CD4-positive, alpha-beta T cell treated with Interleukin-1 beta for 1 hour (primary cell): ENCODE results near the gene CERS6.

Experiments used
- DNase-seq, 2 donors: peaks; one replicate each; pipeline ENCODE4 v3.0.0-alpha.2; 2020 to 2022

Gene CERS6

DNA sequence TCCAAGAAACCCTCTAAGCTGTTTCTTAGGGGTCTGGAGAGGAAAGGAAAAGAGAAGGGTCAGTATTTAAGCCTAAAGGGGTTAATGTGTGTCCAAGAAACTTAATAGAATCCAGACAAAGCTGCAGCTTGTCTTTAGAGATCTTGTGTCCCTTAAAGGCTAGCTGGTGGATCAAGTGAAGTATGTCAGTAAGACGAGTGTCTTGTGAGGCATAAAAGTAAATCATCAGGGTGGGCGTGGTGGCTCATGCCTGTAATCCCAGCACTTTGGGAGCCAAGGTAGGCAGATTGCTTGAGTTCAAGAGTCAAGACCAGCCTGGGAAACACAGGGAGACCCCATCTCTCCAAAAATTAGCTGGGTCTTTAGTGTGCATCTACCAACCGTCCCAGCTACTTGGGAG, 47.8 kb downstream of the CERS6 start:
- DNase-seq: no peak

DNA sequence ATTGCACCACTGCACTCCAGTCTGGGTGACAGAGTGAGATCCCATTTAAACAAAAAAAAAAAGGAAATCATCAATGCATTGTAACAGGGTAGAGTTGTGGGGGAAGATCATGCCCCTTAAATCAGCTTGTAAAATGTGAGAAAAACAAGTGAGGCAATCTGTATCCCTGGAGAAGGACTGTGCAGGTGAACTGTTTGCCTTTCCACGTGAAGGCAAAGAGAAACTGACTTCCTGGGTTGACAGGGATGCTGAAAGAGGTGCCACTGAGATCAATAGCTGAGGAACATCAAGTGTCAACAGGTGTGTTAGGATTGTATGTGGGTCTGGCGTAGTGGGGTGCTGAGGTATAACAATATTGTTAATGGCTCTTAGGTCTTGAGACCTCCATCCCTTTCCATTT, 48.3 kb downstream of the CERS6 start:
- no peak for DNase-seq

DNA sequence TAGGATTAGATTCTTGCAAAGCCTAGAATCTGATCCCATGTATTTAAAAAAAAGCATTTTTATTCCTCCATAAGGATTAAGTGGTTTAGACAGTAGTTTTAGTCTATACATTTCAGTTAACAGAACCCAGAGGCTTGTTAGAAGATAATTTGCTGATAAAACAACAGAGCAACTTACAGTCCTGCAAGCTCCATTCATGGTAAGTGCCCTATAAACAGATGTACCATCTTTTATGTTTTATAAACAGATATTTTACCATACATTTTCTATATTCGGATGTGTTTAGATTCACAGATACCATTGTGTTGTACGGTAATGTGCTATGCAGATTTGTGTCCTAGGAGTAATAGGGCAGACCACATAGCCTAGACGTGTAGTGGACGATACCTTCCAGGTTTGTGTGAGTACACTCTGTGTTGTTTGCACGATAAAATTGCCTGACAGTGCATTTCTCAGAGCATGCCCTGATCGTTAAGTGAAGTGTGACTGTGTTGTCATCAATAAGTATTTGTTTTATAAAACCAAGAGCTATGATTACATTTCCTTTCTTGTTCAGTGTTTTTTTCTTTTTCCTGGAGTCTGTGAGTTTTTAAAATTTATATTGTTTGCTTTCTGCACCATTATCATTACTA, 54.2 kb downstream of the CERS6 start:
- no peak for DNase-seq

DNA sequence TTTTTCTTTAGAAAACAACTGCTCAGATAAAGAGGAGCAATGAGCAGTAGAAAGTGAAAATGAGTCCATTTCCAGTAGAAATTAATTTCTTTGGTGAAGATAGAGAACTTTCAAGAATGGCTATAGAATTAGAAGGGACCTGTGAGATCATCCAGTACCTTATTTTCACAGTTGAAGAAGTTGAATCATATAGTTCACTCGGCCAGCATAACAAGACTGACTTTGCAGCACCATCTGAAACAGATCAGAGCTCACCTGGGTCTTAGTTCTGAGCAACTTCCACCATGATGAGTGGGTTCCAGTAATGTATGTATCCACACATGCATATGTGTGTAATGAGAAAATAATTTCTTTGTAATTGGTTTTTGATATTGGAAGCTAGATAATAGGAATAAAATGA, 58.6 kb downstream of the CERS6 start:
- DNase-seq: no peak

DNA sequence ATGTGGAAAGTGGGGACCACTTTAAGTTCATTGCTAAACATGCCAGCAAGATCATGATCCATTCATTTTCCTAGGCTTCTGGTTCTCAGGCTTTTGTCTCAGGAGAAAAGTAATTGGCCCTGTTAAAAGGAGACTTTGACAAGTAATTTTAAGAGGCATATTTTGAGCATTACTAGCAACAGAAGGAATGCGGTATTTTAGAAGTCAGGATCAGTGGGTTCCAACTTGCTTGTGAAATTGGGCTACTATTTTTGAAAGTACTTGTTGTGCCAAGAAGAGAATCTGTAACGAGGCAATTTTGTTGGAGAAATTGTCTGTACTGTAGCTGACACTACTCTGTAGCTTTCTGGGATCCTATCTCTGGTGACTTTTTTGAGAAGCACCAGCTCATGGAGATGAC, 59.4 kb downstream of the CERS6 start:
- DNase-seq: no peak

DNA sequence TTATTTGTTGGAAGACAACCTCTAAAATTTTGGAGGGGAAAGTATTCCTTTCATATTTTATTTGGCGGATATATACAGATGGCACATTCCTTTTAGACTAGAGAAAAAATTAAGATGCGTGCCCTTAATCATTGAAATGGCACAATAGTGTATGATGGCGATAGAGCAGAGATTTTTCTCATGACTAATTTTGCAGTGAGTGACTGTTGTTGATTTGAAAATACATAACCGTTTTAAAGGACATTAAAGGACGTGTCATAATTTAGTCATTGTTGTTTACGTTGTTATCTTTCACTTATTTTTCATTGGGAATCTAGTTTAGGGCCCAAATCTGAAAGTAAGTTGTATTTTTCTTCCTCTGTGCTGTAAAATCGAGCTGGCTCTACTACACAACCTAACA, 61.7 kb downstream of the CERS6 start:
- DNase-seq: no peak

DNA sequence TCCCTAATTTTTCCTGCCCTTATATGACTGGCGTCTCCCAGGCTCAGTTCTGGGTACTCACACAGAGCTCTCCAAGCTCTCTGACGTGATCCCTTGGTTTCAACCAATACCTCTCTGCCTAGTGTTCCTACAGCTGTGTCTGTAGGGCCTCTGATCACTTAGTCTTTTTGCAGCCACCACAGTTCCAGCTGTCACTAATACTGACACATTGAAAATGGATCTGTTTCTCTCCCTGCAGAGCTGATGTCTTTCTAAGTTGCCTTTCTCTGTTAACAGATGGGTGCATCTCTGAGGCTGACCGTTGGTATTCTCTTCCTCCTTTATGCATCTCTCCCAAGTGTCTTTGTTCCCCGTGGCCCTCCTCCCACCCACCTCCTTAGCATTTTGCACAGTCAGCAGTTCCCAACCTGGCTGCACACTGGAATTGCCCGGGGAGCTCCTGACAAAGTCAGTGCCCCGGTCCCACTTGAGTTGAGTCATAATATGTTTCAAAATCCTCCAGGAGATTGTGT, 62.5 kb downstream of the CERS6 start:
- DNase-seq: no peak

DNA sequence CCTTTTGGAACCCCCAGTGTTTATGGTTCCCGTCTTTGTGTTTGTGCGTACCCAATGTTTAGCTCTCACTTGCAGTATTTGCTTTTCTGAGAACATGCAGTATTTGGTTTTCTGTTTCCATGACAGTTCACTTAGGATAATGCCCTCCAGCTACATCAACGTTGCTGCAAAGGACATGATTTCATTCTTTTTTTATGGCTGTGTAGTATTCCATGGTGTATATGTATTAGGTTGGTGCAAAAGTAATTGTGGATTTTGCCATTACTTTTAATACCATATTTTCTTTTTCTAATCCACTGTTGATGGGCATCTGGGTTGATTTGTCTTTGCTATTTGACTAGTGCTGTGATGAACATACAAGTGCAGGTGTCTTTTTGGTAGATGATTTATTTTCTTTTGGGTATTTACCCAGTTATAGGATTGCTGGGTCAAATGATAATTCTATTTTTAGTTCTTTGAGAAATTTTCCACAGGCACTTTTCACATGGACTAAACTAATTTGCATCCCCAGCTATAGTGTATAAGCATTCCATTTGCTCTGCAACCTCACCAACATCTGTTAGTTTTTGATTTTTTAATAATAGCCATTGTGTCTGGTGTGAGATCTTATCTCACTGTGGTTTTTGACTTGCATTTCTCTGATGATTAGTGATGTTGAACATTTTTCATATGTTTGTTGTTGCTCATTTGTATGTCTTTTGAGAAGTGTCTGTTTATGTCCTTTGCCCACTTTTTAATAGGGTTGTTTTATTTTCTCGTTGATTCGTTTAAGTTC, 63.6 kb downstream of the CERS6 start:
- no peak for DNase-seq

DNA sequence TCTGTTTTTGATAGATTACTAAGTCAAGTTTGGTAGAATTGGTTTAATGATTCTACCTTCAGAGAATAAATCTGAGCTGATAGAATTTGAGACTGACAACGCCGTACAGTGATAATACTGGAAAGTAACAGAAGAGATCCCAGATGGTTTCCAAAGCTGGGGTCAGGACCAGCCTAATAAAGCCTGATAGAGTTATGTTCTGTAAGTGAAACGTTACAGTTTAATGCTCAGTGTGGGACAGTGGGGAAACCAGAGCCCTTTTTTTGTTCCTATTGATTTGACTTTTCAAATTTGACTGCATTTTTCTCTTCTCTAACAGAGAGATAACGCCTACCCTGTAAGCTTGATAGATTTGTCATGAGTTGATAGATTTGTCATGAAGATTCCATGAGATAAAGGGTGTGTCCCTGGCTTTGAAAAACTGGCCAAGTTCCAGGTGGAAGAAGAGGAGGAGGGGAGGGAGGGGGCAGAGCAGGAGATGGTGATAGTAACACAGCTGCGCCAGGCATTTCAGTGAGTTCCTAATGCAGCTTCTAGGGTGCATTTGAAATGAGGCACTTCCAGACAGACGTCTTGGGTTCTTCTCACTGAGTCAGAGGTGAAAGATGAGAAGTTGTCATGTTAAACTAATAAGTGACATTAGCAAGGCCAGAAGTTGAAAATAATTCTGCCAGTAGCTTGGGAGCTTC, 65.1 kb downstream of the CERS6 start:
- no peak for DNase-seq

DNA sequence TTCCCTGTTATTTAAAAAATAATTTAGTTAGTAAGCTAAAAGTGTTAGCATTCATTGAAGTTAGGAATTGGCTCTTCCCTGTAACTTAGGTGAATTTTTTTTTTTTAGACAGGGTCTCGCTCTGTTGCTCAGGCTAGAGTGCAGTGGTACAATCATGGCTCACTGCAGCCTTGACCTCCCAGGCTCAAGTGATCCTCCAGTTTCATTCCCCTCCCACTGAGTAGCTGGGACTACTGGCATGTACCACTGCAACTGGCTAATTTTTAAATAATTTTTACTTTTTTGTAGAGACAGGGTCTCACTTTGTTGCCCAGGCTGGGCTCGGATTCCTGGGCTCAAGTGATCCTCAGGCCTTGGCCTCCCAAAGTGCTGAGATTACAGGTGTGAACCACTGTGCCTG, 66.4 kb downstream of the CERS6 start:
- no peak for DNase-seq

DNA sequence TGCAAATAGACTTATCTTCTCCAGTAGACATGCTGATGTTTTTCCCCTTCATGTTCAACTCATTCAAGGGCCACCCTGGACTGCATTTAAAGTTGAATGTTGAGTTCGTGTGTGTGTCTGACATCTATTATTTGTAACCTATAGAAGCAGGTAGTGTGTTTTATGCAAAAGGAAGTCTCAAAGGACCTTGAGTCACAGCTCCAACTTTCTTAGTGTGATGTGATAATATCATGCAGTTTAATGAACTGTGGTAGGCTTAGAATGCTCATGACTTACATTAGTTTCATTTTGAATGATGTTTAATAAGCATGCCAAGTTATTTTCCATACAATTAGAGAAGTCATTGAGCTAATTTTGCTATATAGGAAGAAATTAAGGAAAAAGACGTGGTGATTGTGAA, 67.9 kb downstream of the CERS6 start:
- DNase-seq: no peak

DNA sequence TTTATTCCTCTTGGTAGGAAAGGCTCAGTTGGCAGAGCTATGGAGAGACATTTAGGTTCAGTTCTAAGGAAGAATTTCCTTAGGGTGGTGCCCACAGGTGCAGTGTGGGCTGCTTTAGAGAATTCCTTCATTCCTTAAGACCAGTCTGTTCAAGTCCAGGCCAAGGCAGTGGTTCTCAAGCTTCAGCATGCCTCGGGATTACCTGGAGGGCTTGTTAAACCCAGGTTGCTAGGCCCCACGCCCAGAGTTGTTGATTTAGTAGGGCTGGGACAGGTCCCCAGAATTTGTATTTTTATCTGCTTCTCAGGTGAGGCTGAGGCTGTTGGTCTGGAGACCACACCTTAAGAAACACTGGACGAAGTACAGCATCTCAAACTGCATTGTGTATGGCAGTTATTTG, 68.9 kb downstream of the CERS6 start:
- DNase-seq: no peak

DNA sequence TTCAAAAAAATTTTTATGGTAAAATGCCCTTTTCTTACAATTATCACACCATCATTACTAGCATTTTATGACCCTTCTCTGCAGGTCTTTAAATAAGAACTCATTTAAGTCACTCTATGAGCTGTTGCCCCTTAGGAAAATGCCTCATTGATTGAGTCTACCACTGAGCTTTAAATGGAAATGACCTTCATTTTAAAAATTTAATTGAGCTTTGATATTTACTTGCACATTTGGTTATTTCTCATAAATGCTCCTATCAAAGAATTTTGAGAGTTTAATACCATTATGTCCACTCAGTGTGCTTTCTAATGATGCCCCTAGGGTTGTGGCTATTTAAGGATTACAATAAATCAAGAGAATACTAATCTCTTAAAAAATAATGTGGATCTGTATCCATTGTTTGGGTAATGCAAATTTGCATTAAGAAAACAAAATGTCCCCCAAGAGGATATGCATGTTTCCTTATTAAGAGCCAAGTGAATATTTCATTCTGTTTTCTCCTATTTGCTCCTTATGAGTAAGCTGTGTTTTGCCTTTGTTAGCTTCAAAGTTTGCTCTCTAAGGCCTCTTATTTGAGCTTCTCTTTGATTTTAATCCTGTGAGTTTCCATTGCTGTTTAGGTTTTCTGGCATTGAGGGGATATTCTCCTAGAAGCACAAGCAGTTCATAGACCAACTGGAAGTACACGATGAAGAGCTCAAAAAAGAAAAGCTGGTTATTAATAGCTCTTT, 69.8 kb downstream of the CERS6 start:
- no peak for DNase-seq

DNA sequence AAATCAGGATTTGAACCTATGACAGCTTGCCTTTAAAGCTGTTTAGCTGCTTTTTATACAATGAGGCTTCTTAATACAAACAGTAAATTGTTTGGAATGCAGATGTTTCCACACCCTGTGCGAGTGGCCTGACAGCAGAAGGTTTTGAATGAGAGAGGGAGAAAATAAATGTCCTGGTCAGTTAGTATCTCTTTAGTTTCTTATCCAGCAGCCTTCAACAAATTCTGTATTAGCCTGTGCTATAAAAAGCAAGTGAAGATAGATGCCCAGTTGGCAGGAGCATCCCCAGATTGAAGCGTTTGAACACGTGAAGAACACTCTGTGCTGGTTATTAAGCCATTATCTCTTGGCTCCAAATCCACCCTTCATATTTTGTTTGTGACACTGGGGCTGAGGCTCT, 70.6 kb downstream of the CERS6 start:
- DNase-seq: no peak

DNA sequence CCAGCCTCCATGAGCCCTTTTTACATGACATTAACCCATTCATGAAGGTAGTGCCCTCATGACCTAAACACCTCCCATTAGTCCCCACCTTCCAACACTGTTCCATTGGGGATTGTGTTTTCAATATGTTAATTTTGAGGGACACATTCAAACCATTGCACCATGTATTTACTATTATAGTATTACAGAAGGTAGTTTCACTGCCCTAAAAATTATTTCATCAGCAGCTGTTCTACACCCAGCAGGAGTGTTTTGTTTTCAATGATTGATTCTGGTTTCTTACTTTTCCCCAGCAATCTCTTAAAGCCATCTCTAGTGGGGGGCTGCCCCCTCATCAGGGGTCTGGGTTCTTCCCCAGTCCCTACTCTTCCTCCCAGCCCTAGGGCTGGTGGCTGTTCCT, 71.9 kb downstream of the CERS6 start:
- DNase-seq: no peak

DNA sequence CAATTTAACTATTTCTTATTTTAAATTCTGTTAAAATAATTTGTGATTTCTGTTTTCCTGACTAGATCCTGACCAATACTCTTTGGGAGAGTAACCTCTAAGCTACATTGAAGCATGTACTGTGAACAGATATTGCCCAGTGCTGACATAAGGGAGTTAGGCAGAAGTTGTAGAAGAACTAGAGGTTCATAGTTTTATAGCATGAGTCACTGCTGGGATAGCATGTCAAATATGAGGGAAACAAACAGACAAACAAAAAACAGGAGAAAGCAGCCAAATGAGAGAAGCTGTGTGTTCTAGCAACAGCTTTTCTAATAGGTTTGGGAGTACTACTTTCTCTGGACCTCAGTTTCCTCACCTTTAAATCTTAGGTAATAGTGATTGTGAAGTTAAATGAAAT, 72.4 kb downstream of the CERS6 start:
- no peak for DNase-seq

DNA sequence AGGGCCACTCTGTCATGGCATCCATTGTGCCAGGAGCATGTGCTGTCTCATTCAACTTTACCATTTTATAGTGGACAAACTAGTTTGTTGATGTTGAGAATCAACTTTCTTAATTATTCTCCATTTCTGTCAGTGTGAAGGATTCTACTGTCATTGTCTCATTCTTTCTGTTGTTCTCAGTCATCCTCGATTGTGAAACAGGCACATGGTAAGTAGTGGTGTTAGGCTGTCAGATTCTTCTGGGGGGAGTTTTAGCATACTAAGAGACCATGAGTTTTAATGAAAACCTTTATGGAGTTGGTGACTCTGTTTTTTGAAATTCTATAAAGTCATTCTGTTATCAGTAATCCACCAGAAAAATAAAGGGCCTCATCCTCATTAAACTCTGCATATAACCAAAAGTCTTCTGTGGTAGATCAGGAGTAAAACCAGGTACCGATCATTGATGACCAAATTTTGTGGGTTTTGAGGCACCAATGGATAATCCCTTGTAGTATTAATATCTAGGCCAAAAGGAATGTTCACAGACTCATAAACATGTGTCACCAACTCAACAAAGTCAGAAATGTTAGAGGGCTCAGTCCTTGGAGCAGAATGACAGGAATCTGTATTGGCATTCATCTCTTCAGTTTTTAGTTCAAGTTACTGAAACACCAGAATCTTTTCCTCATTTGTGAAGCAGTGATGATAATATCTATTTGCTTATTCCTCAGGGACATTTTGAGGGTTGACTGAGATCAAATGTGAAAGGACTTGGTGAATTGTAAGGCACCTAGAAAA, 73.2 kb downstream of the CERS6 start:
- no peak for DNase-seq

DNA sequence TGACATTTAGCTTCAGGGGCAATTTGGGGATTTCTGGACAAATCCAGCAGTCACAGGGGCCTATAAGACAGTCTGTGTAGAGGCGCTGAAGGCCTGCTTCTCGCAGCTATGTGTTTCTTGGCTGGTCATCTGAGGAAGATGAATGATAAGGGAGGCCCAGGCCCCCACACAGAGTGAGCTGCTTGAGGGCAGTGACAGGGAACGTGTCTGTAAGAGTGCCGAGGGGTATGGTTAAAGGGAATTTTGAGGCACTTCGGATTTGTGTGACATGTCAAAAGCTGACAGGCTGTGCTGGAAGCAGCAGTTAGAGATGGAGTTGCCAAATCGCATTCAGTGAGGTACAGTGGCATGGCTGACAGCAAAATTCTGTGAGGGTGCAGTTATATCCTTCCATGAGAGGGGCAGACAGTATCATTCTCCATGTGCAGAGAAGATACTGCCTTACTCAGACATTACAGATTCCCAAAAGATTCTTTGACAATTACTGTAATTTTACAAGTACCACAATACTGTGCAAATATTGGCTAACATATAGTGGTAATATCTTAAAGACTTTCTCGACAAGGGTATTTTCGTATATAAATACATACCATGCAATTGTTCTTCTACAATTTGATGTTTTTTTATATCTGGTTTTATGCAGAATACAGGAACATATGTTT, 74.0 kb downstream of the CERS6 start:
- no peak for DNase-seq

DNA sequence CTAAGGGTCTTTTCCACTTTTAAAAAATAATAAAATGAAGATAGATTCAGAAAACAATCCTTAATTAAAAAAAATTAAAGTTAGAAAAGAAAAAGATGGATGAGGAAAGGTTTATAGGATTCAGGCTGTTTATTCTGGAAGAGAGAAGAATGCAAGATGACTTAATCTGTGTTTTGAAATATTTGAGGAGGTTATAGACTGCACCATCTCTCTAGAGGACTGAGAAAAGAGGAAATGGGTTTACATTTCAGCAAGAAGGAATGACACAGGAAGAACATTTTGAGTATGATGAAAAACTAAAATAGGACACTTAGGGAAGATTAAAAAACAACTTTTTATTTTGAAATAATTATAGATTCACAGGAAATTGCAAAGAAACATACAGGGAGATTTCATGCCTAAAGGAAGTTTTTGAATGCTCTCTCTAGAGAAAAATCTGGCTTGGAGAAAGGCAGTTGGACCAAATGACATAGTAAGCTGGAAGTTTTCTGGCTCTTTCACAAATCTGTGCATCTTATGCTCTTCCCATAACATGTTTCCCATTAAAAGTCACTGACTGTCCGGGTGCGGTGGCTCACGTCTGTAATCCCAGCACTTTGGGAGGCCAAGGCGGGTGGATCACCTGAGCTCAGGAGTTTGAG, 75.0 kb downstream of the CERS6 start:
- no peak for DNase-seq

DNA sequence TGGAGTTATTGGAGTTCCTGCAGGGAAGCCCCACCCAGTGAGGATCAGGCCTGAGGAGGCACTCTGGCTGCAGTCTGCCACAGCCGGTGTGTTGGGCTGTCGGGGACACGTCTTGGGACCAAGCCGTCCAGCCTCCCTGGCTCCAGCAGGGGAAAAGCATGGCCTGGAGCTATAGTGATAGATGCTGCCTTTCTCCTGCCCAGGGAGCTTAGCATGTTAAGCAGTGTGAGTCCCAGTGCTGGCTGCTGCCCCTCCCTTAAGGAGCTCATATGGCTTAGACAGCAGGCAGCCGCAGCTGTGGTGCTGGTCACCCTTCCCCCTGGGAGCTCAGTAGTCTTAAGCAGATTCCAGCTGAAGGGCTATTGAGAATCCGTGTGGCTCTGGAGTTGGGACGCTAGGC, 78.9 kb downstream of the CERS6 start:
- DNase-seq: no peak

DNA sequence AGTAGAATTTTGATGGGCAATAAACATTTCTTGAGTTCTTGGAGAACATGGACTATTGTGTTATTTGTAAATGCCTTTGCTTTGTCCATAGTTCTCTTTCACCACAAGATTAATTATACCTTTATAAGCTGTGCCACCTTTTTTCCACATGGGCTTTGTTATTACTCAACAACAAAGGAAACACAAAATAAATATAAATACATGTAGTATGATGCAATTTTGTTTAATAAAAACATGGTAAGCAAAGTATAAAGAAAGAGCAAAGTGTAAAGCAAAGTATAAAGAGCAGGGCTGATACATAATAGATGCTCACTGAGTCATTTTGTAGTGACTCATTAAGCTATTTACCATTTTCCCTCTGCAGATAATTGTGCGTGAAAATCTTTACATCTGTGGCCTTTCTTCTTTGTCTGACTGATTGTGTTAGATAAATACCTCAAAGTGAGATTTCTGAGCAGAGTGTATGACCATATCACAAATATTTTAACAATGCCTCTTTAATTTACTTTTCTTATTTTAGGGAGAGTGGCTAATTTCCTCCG, 80.9 kb downstream of the CERS6 start:
- no peak for DNase-seq
